Measurements from ENCODE around the gene MACROH2A2.
"Not testable (repeated sequence)": the region's sequence is repeated elsewhere in the genome, so short reads cannot be mapped to it uniquely, and the experiment has no call there.

Gene MACROH2A2

DNA sequence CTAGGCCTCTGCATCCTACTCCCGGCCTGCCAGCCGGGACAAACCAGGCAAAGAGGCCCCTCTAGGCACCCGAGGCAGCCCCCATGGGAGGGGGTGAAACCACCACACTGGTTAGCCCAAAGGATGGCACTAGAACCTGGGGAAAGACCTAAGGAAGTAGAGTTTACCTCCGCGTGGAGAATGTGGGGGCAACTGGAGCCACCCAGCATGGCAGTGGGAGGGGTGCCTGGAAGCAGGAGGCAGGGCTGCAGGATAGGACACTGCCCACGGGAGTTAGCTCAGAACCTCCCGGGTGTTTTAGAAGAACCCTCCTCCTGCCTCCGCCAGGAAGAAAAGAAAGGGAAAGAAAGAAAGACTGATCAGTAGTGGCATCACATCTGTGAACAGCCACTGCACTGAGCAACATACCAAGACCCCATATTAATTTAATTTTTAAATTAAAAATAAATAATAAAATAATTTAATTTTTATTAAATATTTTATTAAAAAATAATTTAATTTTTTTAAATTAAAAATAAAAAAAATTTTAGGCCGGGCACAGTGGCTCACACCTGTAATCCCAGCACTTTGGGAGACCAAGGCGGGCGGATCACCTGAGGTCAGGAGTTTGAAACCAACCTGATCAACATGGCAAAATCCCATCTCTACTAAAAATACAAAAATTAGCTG, 68.8 kb downstream of the MACROH2A2 start:
- Histone ChIP-seq H3K4me3 (no peak overlapping the region), H3K27ac (no peak overlapping the region)
- peak; percentile 62 for DNase-seq (ENCODE audit: low spot score)
- TF ChIP-seq, protein P1, sequence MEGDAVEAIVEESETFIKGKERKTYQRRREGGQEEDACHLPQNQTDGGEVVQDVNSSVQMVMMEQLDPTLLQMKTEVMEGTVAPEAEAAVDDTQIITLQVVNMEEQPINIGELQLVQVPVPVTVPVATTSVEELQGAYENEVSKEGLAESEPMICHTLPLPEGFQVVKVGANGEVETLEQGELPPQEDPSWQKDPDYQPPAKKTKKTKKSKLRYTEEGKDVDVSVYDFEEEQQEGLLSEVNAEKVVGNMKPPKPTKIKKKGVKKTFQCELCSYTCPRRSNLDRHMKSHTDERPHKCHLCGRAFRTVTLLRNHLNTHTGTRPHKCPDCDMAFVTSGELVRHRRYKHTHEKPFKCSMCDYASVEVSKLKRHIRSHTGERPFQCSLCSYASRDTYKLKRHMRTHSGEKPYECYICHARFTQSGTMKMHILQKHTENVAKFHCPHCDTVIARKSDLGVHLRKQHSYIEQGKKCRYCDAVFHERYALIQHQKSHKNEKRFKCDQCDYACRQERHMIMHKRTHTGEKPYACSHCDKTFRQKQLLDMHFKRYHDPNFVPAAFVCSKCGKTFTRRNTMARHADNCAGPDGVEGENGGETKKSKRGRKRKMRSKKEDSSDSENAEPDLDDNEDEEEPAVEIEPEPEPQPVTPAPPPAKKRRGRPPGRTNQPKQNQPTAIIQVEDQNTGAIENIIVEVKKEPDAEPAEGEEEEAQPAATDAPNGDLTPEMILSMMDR (IDR thresholded peaks at IDR 0.05): no peak

DNA sequence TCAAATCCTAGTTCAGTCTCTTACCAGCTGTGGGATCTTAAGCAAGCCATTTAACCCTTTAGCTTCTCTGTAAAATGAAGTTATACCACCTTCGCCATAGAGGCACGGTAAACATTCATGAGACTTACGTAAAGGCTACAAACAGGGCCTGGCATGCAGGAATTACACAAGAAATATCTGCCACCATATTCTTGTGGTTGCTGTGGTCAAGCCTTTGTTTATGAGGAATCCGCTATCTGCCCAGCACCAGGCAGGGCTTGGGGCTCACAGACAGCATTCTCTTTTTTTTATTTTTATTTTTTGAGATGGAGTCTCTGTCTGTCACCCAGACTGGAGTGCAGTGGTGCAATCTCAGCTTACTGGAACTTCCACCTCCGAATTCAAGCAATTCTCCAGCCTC, 70.1 kb downstream of the MACROH2A2 start:
- Histone ChIP-seq H3K4me3 (no peak overlapping the region), H3K27ac (no peak overlapping the region)
- no peak for DNase-seq (ENCODE audit: low spot score)
- TF ChIP-seq, protein P1 (IDR thresholded peaks at IDR 0.05): no peak

DNA sequence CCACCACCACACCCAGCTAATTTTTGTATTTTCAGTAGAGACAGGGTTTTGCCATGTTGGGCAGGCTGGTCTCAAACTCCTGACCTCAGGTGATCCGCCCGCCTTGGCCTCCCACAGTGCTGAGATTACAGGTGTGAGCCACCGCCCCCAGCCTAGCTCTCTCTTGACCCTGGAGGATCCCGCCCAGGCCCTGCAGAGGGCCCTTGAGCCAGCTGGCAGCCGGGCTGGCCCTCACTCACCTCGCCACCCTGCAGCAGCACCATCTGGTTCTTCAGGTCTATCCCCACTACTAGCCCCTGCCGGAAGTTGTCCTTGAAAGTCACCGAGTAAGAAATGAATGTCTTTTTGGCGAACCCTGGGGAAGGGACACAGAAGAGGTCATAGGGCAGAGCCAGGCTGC, 70.5 kb downstream of the MACROH2A2 start:
- peak; percentile 67 for DNase-seq (ENCODE audit: low spot score)

DNA sequence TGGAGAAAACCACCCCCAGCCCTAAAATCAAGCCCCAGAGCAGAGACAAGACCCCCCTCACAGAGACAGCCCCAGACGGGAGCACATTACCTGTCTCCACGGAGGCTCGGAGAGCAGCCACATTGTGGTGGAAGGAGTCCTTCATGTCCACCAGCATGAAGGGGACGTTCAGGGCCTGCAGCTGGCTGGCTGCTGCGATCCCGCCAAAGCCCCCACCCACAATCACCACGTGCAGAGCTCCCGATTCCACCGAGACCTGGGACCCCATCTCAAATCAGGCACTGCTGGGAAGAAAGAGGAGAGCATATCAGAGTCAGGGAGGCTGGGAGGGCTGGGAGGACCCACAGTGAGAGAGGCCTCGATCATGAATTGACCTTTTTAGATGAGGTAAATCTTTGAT, 71.2 kb downstream of the MACROH2A2 start:
- H3K4me3 ChIP-seq: no peak overlapping the region
- no peak overlapping the region for H3K27ac ChIP-seq
- peak; percentile 60 for DNase-seq (ENCODE audit: low spot score)
- TF ChIP-seq, protein P1 (IDR thresholded peaks at IDR 0.05): no peak

More for the DNA sequence above, 70.5 kb downstream of the MACROH2A2 start:
- H3K27ac ChIP-seq, H3K4me3 ChIP-seq: not testable (repeated sequence)

DNA sequence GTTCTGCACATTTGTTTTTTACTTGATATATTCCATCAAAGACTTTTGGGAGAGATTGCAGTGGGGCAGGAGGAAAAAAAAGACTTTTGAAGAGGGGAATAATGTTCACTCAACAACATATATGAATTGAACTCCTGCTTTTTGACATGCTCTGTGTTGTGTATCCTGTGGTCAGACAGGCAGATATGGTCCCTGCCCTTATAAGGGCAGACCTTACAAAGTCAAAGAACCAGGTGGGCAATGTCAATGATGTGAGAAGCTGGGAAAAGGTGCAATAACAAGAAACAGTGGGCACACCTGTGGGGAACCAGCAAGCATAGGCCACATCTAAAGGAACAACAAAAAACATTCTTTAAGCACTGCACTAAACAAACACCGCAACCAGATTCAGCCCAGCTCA, 71.8 kb downstream of the MACROH2A2 start:
- no peak overlapping the region for H3K4me3 ChIP-seq
- TF ChIP-seq, protein P1 (IDR thresholded peaks at IDR 0.05): no peak
- no peak overlapping the region for H3K27ac ChIP-seq
- DNase-seq (ENCODE audit: low spot score): no peak

DNA sequence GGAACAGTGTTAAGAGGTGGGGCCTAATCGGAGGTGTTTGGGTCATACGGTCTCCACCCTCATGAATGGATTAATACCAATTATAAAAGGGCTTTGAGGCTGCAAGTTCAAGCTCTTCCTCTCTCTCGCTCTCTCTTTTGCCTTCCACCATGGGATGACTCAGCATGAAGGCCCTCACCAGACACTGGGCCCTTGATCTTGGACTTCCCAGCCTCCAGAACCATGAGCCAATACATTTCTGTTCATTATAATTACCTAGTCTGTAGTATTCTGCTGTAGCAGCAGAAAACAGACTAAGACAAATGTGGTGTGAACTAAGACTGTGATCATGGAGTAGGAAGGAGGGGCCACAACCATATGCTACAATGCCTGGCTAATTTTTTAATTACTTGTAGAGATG, 72.3 kb downstream of the MACROH2A2 start:
- DNase-seq (ENCODE audit: low spot score): no peak
- H3K4me3 ChIP-seq: no peak overlapping the region
- TF ChIP-seq, protein P1 (IDR thresholded peaks at IDR 0.05): no peak
- no peak overlapping the region for H3K27ac ChIP-seq

DNA sequence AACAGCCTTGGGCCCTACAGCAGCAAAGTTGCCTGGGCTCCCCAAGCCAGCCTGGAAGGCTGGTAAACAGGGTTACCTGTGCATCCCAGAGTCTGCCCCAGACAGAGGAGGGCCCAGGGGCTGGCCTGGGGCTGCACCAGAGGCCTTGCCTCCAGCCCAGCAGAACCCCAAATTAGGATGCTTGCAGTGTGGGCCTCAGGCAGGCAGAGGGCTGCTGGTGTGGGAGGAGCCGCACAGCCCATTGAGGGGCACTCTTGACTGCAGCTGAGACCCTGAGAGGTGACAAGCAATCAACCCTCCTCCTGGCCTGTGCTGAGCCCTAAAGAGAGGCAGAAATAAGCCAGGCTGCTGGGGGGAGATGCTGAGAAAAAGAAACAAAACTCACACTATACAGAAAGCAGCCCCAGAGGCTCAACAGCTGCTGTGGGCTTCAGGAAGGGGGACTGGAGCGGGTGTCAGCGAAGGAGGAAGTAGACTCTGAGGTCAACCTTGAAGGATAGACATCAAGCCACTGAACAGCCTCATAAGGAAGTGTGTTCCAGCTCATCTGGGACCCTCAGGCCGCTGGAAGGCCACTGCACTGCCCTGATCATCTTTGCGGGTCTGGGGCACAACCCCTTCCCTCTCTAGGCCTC, 73.4 kb downstream of the MACROH2A2 start:
- no peak for DNase-seq (ENCODE audit: low spot score)
- no peak overlapping the region for H3K27ac ChIP-seq
- TF ChIP-seq, protein P1 (IDR thresholded peaks at IDR 0.05): no peak
- H3K4me3 ChIP-seq: no peak overlapping the region
